Fibroblast of the aortic adventitia (primary cell): ENCODE results near the gene SERPINI1. TPM values are rescaled to one million over a fixed set of nuclear protein-coding genes. Genes with fewer than 3 reads are reported as not detected.

Experiments
- DNase-seq: peaks from one replicate; pipeline ENCODE4 v3.0.0-alpha.2; 2010; ENCODE audit warnings: low read depth
- H3K4me3 ChIP-seq: 2 replicates; pipeline ENCODE4 v1.5.1; 2011; ENCODE audit warnings: low read depth, mild to moderate bottlenecking, control low read depth, low read length, moderate library complexity
- total RNA-seq: library from RNA; depleted of rRNA; stranded (reverse); fragments of >200 nt; gene quantifications from 2 replicates; pipeline ENCODE4 v1.2.3, GENCODE V29; 2012; ENCODE audit warnings: low replicate concordance
- TF ChIP-seq, protein P1 (sequence below): IDR thresholded peaks from 2 replicates; pipeline ENCODE4 v1.5.1; 2011; ENCODE audit warnings: mild to moderate bottlenecking, low read length, control low read depth, inconsistent platforms; ENCODE audit not compliant: insufficient read depth

The SERPINI1 gene
- total RNA-seq, 1 donor = 3.4 TPM

DNA sequence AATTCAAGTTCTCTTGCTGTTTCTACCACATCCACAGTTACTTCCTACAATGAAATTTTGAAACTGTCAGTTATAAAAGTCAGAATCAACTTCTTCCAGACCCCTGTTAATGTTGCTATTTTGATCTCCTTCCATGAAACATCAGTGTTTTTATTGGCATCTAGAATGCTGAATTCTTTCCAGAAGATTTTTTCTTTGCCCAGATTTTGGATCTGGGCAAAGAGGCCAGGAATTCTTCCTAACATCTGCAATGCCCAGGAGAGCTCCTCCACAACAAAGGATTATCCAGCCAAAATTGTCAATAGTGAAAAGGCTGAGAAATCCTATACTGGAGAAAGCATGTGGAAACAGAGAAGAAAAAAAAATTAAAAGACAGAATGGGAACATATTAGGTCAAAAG lies 75.5 kb downstream of the SERPINI1 start:
- DNase-seq = peak; percentile 65
- TF ChIP-seq, protein P1, sequence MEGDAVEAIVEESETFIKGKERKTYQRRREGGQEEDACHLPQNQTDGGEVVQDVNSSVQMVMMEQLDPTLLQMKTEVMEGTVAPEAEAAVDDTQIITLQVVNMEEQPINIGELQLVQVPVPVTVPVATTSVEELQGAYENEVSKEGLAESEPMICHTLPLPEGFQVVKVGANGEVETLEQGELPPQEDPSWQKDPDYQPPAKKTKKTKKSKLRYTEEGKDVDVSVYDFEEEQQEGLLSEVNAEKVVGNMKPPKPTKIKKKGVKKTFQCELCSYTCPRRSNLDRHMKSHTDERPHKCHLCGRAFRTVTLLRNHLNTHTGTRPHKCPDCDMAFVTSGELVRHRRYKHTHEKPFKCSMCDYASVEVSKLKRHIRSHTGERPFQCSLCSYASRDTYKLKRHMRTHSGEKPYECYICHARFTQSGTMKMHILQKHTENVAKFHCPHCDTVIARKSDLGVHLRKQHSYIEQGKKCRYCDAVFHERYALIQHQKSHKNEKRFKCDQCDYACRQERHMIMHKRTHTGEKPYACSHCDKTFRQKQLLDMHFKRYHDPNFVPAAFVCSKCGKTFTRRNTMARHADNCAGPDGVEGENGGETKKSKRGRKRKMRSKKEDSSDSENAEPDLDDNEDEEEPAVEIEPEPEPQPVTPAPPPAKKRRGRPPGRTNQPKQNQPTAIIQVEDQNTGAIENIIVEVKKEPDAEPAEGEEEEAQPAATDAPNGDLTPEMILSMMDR = no peak
- no peak overlapping the region for H3K4me3 ChIP-seq

DNA sequence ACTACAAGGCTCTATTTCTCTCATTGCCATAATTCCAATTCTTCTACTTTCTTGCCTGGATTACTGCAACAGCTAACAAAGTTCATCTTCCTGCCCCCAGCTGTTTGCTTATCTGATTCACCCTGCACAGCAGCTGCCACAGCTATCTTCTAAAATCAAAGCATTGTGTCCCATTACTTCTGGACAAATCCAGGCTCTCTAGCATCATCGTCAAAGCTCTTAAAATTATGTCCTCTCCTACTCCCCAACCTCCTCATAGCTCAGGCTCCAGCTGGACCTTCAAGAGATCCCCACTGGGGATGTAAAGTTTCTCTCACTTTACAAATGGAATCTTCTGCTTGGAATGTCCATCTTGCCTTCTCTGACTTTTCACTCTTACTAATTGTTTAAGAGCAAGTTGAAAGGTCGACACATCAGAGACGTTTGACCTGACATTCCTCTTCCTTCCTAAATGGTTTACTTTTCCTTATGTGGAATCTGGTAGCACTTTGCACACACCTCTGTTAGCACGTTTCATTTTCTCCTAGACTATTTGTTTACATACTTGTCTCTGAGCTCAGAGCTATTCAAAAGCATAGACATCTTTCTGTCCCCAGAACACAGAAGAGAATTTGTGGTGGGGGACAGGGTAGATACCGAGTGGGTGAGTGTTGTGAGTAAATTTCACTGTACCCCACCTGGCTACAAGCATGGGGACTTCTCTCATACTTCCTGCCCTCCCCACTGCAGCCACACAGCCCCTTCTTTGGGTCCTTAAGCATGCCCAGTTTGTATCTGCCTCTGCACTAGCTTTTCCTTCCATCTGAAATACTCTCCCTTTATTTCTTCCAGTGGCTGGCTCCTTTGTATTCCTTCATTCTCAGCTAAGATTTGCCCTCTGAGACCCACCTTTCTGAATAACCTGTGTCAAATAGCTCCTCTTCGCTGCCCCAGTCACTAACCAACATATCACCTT lies 77.9 kb downstream of the SERPINI1 start:
- TF ChIP-seq, protein P1 = no peak
- peak; percentile 2 for DNase-seq
- H3K4me3 ChIP-seq = no peak overlapping the region

DNA sequence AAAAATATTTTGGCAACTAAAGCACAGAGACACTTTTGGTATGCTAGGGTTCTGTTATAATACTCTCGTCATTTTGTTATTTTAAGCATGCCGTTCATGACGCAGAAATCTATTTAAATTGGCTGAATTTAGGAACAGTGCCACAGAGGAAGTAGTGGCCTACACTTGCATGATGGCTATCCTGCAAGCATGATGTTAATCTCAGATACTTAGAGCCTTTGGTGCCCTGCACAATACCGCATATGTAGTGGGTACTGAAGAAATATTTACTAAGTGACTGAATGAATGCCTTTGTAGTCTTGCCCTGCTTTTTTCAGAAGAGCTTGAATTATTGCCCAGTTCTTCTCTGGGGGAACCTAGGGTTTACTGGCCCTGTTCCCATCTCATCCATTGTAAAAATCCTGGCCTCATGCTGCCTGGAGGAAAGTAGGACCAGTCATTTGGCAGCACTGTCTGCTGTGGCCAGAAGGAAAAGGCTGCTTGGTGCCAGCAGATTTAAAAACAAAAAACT lies 79.0 kb downstream of the SERPINI1 start:
- TF ChIP-seq, protein P1 = no peak
- DNase-seq = peak; percentile 96

DNA sequence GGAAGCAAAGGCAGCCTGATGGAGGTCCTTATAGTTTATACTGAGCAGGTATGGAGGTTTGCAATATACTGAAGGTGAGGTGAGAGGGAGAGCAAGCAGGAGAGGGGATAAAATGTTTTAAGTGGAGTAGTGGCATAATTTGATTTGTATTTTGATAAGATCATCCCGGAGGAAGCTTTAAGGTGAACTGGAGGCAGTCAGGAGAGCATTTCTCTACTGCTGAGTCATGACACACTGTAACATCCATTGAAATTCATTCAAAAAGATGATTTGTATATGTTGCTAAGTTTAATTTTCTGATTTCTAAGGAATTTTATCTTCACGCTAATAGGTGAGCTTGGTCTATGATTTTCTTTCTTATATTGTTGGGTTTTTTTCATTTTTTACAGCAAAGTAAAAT lies 81.4 kb downstream of the SERPINI1 start:
- DNase-seq = no peak
- TF ChIP-seq, protein P1 = no peak

More for the DNA sequence above, 79.0 kb downstream of the SERPINI1 start:
- H3K4me3 ChIP-seq = no peak overlapping the region

DNA sequence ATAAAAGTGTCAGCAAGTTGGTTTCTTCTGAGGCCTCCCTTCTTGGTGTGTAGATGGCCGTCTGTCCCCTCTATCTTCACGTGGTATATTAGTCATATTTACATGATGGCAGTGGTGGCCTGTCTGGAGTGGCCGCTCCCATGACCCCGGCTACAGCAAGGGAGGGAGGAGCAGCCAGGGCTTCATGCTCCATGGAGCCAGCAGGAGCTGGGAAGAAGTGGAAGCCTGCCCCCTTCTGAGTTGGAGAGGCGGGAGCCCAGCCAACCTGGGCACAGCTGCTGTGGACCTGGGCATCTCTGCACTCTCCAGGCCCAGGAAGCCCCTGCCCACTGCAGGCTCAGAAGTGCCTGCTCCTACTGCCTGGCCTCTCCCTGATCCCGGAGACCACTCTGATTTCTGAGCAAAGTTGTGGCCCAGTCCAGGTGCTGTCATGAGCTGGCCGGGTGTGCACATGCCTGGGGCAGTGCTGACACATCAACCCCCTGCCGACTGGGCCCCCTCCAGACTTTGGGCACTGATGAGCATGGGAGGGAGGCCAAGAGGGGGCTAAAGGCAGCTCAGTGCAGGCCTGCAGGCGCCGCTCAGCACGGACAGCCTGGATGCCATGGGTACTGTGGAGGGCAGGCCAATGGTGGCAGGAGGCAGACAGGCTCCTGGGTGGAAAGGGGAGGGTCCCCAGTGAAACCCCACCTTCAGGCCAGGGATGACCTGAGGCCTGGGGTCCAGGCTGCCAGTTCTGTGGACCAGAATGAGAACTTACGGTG lies 84.8 kb downstream of the SERPINI1 start:
- no peak for DNase-seq
- H3K4me3 ChIP-seq = no peak overlapping the region
- TF ChIP-seq, protein P1 = no peak

More for the DNA sequence above, 81.4 kb downstream of the SERPINI1 start:
- no peak overlapping the region for H3K4me3 ChIP-seq

DNA sequence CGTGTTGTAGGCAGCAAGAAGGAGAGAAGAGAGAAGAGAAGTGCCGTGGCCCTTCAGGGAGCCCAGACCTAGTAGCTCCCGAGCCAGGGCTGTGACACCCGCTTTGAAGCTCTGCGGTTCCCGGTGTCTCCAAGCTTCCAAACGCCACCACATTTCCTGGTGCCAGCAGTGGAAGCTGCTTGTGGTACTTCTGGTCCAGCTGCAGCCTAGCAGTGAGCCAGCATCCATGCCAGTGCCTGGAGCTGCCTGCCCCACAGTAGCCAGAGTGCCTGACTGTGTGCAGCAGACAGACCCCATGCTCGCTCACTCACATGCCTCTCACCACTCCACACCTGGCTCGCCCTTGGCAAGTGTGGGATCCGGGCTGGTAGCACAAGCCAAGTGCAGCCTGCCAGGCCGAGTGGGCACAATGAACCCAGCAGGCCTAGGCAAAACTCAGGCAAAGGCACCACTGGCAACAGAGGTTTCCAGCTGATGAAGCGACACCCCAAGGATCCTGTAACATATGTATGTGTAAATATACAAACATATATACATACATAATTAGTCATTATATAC lies 85.8 kb downstream of the SERPINI1 start:
- no peak for DNase-seq
- TF ChIP-seq, protein P1 = no peak

More for the DNA sequence above, 85.8 kb downstream of the SERPINI1 start:
- H3K4me3 ChIP-seq = no peak overlapping the region
